ENCODE measurements around the gene MAGEC2.

The MAGEC2 gene

GRCh38 chrX:142204522-142205433 is at the start of gene MAGEC2:
MAGEC2 (minus strand) TSS chrX:142205290; CDS start chrX:142203987, 1,303 bp downstream.
- DNase-seq, result no peak

GRCh38 chrX:142251680-142252079 is 46.6 kb upstream of the MAGEC2 start:
- DNase-seq, result no peak

- no peak for DNase-seq
Measured at GRCh38 chrX:142251202-142251601, 46.1 kb upstream of the MAGEC2 start.

GRCh38 chrX:142250502-142250901 is 45.4 kb upstream of the MAGEC2 start:
- no peak for DNase-seq

GRCh38 chrX:142249721-142250120 is 44.6 kb upstream of the MAGEC2 start:
- no peak for DNase-seq

- no peak for DNase-seq
Measured at GRCh38 chrX:142244568-142244967, 39.5 kb upstream of the MAGEC2 start.

GRCh38 chrX:142238536-142238935 is 33.4 kb upstream of the MAGEC2 start:
- DNase-seq, result no peak

- no peak for DNase-seq
Measured at GRCh38 chrX:142233400-142233799, 28.3 kb upstream of the MAGEC2 start.

- no peak for DNase-seq
Measured at GRCh38 chrX:142214081-142214480, 9.0 kb upstream of the MAGEC2 start.

GRCh38 chrX:142201113-142201512 is 4.0 kb downstream of the MAGEC2 start:
- DNase-seq, result no peak

GRCh38 chrX:142186103-142186502 is 19.0 kb downstream of the MAGEC2 start:
- DNase-seq, result no peak

GRCh38 chrX:142184756-142185602 is 20.1 kb downstream of the MAGEC2 start:
- no peak for DNase-seq

GRCh38 chrX:142156567-142156966 is 48.5 kb downstream of the MAGEC2 start:
- no peak for DNase-seq
